Lung (tissue), 12 donors: ENCODE results near the gene MYB. TPM values are rescaled to one million over a fixed set of nuclear protein-coding genes. Genes with fewer than 3 reads are reported as not detected.

Experiments
- ATAC-seq: fragments of 200-7000 bp; cut with Tn5 transposase; one replicate; pipeline ENCODE4 v1.9.1; 2020; ENCODE audit warnings: moderate number of reproducible peaks; ENCODE audit not compliant: insufficient read depth, low FRiP score
- DNase-seq, 3 donors: peaks; one replicate each; pipeline ENCODE4 v3.0.0-alpha.2; 2013 to 2017
- H3K27ac ChIP-seq, 2 donors: one replicate each; pipeline ENCODE4 v1.5.1; 2013; ENCODE audit warnings: mild to moderate bottlenecking in 2 of 2, moderate library complexity in 2 of 2, control low read depth in 1 of 2, inconsistent platforms in 1 of 2, low read depth in 1 of 2, low read length in 1 of 2
- H3K27me3 ChIP-seq, 3 donors: one replicate each; pipeline ENCODE4 v1.5.1; 2013; ENCODE audit warnings: low read length in 2 of 3; ENCODE audit not compliant: control insufficient read depth in 3 of 3, insufficient read depth in 3 of 3
- H3K36me3 ChIP-seq, 4 donors: one replicate each; pipeline ENCODE4 v1.5.1; 2013; ENCODE audit warnings: low read length in 4 of 4, mild to moderate bottlenecking in 1 of 4, moderate library complexity in 1 of 4; ENCODE audit not compliant: control insufficient read depth in 4 of 4, insufficient read depth in 4 of 4
- H3K4me1 ChIP-seq, 5 donors: one replicate each; pipeline ENCODE4 v1.5.1; 2013; ENCODE audit warnings: low read length in 5 of 5, mild to moderate bottlenecking in 2 of 5, moderate library complexity in 1 of 5; ENCODE audit not compliant: control insufficient read depth in 5 of 5, insufficient read depth in 5 of 5
- H3K4me3 ChIP-seq: one replicate; pipeline ENCODE4 v1.5.1; 2013; ENCODE audit warnings: mild to moderate bottlenecking, control low read depth, moderate library complexity
- H3K9ac ChIP-seq, 2 donors: one replicate each; pipeline ENCODE4 v1.5.1; 2013; ENCODE audit warnings: low read length in 2 of 2, control low read depth in 1 of 2; ENCODE audit not compliant: insufficient read depth in 1 of 2
- H3K9me3 ChIP-seq, 4 donors: one replicate each; pipeline ENCODE4 v1.5.1; 2013; ENCODE audit warnings: low read length in 3 of 4, mild to moderate bottlenecking in 1 of 4, moderate library complexity in 1 of 4; ENCODE audit not compliant: control insufficient read depth in 4 of 4, insufficient read depth in 3 of 4
- CTCF ChIP-seq: IDR thresholded peaks from 2 replicates; pipeline ENCODE4 v1.5.1; 2012; ENCODE audit warnings: mild to moderate bottlenecking; ENCODE audit errors: control extremely low read depth, extremely low read depth
- WGBS, 2 donors: extraction: QIAGEN DNeasy Blood & Tissue Kit; methylation state at CpG; one replicate each; pipeline ENCODE4 v1.1.7; 2013; 5-methylcytosine and 5-hydroxymethylcytosine counted together
- polyA plus RNA-seq, 2 donors: library from polyadenylated mRNA; stranded (reverse); fragments of 200-250 nt; gene quantifications; one replicate each; pipeline ENCODE4 v1.2.1, GENCODE V29; 2013
- total RNA-seq, 2 donors: library from RNA; depleted of rRNA in 1 of 2; stranded (reverse); fragments of >200 nt in 1 of 2; gene quantifications; one replicate each; pipeline ENCODE4 v1.2.1, GENCODE V29; 2014 to 2021
- donor health status: control.
- donor health status: control.
- donor health status: Bipolar disorder and iron deficiency.
- donor health status: healthy.
- donor health status: DM: yes; HTN: yes; CAD: no.

The MYB gene
- total and polyA plus RNA-seq, 4 donors = 1.3 to 11.3 (median 4.6) TPM

DNA sequence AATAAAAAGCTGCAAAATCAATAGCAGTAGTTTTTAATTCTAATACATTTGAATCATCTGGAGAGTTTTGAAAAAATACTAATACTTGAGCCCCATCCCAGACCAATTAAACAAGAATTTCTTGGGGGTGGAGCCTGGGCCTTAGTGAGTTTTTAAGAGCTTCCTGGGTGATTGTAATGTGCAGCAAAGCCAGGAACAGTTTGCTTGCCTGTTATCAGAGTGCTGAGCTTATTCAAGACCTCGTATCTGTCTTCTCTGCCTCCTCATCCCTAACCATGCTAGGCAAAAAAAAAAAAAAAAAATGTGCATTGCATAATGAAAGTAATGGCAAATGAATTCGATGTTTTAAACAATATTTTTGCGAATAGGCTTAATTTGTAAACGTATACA is 36.4 kb upstream of the MYB start:
- Histone ChIP-seq H3K27me3 (no peaks in the 10 kb centered on the region), H3K4me3 (no peak overlapping the region), H3K9ac (no peak overlapping the region), H3K27ac (no peak overlapping the region), H3K9me3 (no peaks in the 10 kb centered on the region), H3K36me3 (no peaks in the 10 kb centered on the region), H3K4me1 (peaks cover 0 to 8% (median 0%) of the 10 kb centered on the region in 5 donors)
- ATAC-seq = no peak
- no peak for TF ChIP-seq CTCF
- 27 to 28% methylated on average over 4 of the region's 4 CpGs for WGBS, 2 donors
- no peak for DNase-seq

- WGBS, 2 donors = 51 to 66% methylated on average over 2 of the region's 2 CpGs
- ATAC-seq (peak; percentile 30), DNase-seq (no peak)
- Histone ChIP-seq H3K4me3 (no peak overlapping the region), H3K36me3 (no peaks in the 10 kb centered on the region), H3K4me1 (peaks cover 0 to 8% (median 0%) of the 10 kb centered on the region in 5 donors), H3K27me3 (no peaks in the 10 kb centered on the region), H3K9me3 (no peaks in the 10 kb centered on the region), H3K27ac (no peak overlapping the region), H3K9ac (no peak overlapping the region)
- TF ChIP-seq CTCF = peak; percentile 20
These were observed 35.9 kb upstream of the MYB start for GRCh38 chr6:135145063-135145800.

- no peak for DNase-seq
- ATAC-seq = no peak
- Histone ChIP-seq H3K27ac (no peak overlapping the region), H3K4me1 (peaks cover 0 to 8% (median 0%) of the 10 kb centered on the region in 5 donors), H3K4me3 (no peak overlapping the region), H3K27me3 (no peaks in the 10 kb centered on the region), H3K36me3 (no peaks in the 10 kb centered on the region), H3K9me3 (no peaks in the 10 kb centered on the region), H3K9ac (no peak overlapping the region)
- 90 to 93% methylated on average over 7 of the region's 7 CpGs for WGBS, 2 donors
- no peak for TF ChIP-seq CTCF
These were observed 34.8 kb upstream of the MYB start for GRCh38 chr6:135146162-135146934.
